MCF 10A (cell line): ENCODE data around the gene IL21R. TPM values are rescaled to one million over a fixed set of nuclear protein-coding genes. Genes with fewer than 3 reads are reported as not detected.

Experiments
- BruUV-seq: library from RNA; stranded (reverse); fragments of 400-500 nt; replicated peaks from 2 replicates; lab custom pipeline; 2021; lab: Mats Ljungman, UMichigan
- CTCF ChIA-PET: fragments of 300-600 bp; sonication (Branson Sonifier 250); formaldehyde crosslinking; extraction: SDS; loops from one replicate; lab custom pipeline; 2021; ENCODE audit warnings: antibody characterized with exemption, inconsistent platforms; lab: Yijun Ruan, JAX
- POLR2A ChIA-PET: fragments of 300-600, 350-650 bp; sonication (Branson Sonifier 250); formaldehyde crosslinking; extraction: SDS; loops from one replicate; lab custom pipeline; 2020; ENCODE audit warnings: antibody characterized with exemption, inconsistent platforms; lab: Yijun Ruan, JAX
- DNase-seq: peaks from one replicate; pipeline ENCODE4 v3.0.0-alpha.2; 2018; ENCODE audit not compliant: unreplicated experiment
- H3K27ac Mint-ChIP-seq: one replicate; pipeline ENCODE4 v1.8.0; 2022; ENCODE audit warnings: mild to moderate bottlenecking, low read depth, mixed read lengths; ENCODE audit not compliant: unreplicated experiment
- H3K27me3 Mint-ChIP-seq: one replicate; pipeline ENCODE4 v1.8.0; 2022; ENCODE audit warnings: mixed read lengths; ENCODE audit not compliant: insufficient read depth, unreplicated experiment
- H3K36me3 Mint-ChIP-seq: one replicate; pipeline ENCODE4 v1.8.0; 2022; ENCODE audit warnings: mild to moderate bottlenecking, moderate library complexity, mixed read lengths; ENCODE audit not compliant: insufficient read depth, unreplicated experiment
- H3K4me1 Mint-ChIP-seq: one replicate; pipeline ENCODE4 v1.8.0; 2022; ENCODE audit warnings: mixed read lengths; ENCODE audit not compliant: insufficient read depth, unreplicated experiment
- H3K4me3 Mint-ChIP-seq: one replicate; pipeline ENCODE4 v1.8.0; 2022; ENCODE audit warnings: mild to moderate bottlenecking, moderate library complexity, mixed read lengths; ENCODE audit not compliant: unreplicated experiment
- H3K9me3 Mint-ChIP-seq: one replicate; pipeline ENCODE4 v1.8.0; 2022; ENCODE audit warnings: mixed read lengths; ENCODE audit not compliant: unreplicated experiment
- intact Hi-C: fragments of 100-400 bp; cut with micrococcal nuclease; formaldehyde crosslinking; loops from 2 replicates; pipeline ENCODE4 v1.14.1; 2022
- total RNA-seq: library from RNA; stranded (reverse); gene quantifications from 2 replicates; pipeline ENCODE4 v1.2.3, GENCODE V29; 2022
- TF ChIP-seq, protein P1 (sequence below): fragments of 200-600 bp; IDR thresholded peaks from one replicate; pipeline ENCODE4 v1.8.0; 2022; ENCODE audit warnings: antibody characterized with exemption, mild to moderate bottlenecking; ENCODE audit not compliant: unreplicated experiment

IL21R gene
- total RNA-seq, 1 experiment from 2014 or later: 0.21 TPM

DNA sequence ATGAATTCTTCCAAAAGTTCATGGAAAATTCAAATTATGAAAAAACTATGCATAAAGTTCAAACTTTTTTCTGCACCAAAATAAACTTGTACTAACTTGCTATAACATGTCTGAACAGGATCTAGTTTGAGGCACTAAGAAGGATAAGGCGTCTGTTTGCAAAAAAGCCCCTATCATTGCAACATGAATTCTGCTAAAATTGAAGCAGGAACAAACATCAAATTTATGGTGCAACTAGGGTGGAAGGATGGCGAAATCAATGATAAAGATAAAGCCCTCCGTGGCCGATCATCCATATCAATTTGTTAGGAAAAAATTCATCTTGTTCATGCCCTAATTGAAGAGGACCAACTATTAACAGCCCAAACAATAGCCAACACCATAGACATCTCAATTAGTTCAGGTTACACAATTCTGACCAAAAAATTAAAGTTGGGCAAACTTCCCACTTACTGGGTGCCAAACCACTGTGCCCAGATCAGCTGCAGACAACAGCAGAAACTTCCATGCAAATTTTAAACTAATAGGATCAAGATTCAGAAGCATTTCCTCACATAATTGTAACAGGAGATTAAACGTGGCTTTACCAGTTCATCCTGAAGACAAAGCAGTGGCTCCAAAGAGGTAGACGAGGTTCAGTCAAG, 12.9 kb downstream of the IL21R start:
- H3K36me3 Mint-ChIP-seq: no peaks in the 10 kb centered on the region
- no peak overlapping the region for H3K4me3 Mint-ChIP-seq
- no TSS peak for BruUV-seq
- ChIA-PET CTCF (no interaction called here), POLR2A (no interaction called here)
- intact Hi-C loops: no loop called here
- DNase-seq: no peak
- no peak overlapping the region for H3K27ac Mint-ChIP-seq
- peaks cover 8% of the 10 kb centered on the region for H3K9me3 Mint-ChIP-seq
- H3K4me1 Mint-ChIP-seq: peaks cover 8% of the 10 kb centered on the region
- H3K27me3 Mint-ChIP-seq: peaks cover 37% of the 10 kb centered on the region
- TF ChIP-seq, protein P1, sequence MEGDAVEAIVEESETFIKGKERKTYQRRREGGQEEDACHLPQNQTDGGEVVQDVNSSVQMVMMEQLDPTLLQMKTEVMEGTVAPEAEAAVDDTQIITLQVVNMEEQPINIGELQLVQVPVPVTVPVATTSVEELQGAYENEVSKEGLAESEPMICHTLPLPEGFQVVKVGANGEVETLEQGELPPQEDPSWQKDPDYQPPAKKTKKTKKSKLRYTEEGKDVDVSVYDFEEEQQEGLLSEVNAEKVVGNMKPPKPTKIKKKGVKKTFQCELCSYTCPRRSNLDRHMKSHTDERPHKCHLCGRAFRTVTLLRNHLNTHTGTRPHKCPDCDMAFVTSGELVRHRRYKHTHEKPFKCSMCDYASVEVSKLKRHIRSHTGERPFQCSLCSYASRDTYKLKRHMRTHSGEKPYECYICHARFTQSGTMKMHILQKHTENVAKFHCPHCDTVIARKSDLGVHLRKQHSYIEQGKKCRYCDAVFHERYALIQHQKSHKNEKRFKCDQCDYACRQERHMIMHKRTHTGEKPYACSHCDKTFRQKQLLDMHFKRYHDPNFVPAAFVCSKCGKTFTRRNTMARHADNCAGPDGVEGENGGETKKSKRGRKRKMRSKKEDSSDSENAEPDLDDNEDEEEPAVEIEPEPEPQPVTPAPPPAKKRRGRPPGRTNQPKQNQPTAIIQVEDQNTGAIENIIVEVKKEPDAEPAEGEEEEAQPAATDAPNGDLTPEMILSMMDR: no peak

DNA sequence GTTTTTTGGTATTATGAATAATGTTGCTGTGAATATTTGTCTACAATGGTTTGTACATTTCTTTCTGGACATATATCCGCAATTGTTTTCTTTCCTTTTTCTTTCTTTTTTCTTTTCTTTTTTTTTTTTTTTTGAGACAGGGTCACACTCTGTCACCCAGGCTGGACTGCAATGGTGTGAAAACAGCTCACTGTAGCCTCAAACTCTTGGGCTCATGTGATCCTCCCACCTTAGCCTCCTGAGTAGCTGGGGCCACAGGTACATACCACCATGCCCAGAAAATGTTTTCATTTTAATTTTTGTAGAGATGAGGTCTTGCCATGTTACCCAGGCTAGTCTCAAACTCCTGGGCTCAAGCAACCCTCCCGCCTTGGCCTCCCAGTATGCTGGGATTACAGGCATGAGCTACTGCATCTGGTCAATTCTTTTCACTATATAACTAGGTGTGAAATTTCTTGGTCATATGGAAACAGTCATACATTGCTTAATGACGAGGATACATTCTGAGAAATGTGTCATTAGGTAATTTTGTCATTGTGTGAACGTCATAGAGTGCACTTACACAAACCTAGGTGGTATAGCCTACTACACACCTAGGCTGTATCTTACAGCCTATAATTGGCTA, 15.2 kb downstream of the IL21R start:
- Mint-ChIP-seq H3K27ac (no peak overlapping the region), H3K27me3 (peaks cover 28% of the 10 kb centered on the region), H3K9me3 (peaks cover 18% of the 10 kb centered on the region), H3K4me3 (no peak overlapping the region), H3K4me1 (peaks cover 8% of the 10 kb centered on the region), H3K36me3 (no peaks in the 10 kb centered on the region)
- TF ChIP-seq, protein P1: no peak
- CTCF ChIA-PET: interaction anchor here (0.6 to 0.7 kb wide), 3 partner anchors 50 to 311 kb away, joined by 3 read pairs; no protein-coding TSS in a partner anchor
- DNase-seq: no peak
- POLR2A ChIA-PET: no interaction called here
- BruUV-seq: no TSS peak
- intact Hi-C loops: no loop called here

DNA sequence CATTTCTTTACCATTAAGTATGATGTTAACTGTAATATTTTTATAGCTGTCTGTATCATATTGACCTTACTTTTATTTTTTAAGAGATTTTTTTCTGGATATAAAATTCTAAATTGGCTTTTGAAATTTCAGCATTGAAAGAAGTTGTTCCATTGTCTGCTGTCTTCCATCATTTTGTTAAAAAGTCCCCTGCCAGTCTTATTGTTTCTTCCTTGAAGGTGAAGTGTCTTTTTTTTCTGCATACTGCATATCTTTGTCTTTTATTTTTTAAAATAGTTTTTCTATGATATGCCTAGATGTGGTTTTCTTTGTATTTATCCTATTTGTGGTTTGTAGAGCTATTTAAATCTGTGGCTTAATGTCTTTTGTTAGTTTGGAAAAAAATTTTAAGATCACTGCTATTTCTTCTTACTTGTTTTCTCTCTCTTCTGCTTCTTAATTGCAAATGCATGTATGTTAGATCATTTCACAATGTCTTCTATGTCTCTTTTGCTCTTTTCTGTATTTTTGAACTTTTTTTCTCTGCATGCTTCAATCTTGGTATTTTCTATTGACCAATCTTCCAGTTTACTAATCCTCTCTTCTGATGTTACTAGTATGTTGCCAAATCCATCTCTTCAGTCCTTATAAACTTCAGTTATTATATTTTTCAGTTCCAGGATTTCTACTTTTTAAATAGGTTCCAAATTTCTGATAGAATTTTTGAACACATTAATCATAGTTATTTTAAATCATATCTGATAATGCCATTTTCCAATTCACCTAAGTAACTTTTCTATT, 20.2 kb downstream of the IL21R start:
- TF ChIP-seq, protein P1: no peak
- CTCF ChIA-PET: interaction anchor here (1.0 kb wide), 1 partner anchor 187 kb away, joined by 5 read pairs; no protein-coding TSS in a partner anchor
- Mint-ChIP-seq H3K27ac (no peak overlapping the region), H3K4me3 (no peak overlapping the region), H3K9me3 (peaks cover 18% of the 10 kb centered on the region), H3K27me3 (no peaks in the 10 kb centered on the region), H3K4me1 (peaks cover 9% of the 10 kb centered on the region), H3K36me3 (no peaks in the 10 kb centered on the region)
- POLR2A ChIA-PET: interaction anchor here (0.6 to 0.7 kb wide), 2 partner anchors 22 to 172 kb away, joined by 3 read pairs; no protein-coding TSS in a partner anchor
- BruUV-seq: no TSS peak
- intact Hi-C loops: no loop called here
- DNase-seq: no peak
